Stimulated activated CD8-positive, alpha-beta memory T cell treated with anti-CD3 and anti-CD28 coated beads, Interleukin-12 subunit alpha, Interleukin-12 subunit beta, amount 100 ng/mL, for 1 hour (primary cell): Measurements from ENCODE around the gene SPTBN5.
A peak's percentile ranks its signal among the peaks of the same experiment; 100 is the strongest.

Experiments used
- DNase-seq: peaks from one replicate; pipeline ENCODE4 v3.0.0-alpha.2; 2020; ENCODE audit warnings: low read depth

Gene SPTBN5

DNA sequence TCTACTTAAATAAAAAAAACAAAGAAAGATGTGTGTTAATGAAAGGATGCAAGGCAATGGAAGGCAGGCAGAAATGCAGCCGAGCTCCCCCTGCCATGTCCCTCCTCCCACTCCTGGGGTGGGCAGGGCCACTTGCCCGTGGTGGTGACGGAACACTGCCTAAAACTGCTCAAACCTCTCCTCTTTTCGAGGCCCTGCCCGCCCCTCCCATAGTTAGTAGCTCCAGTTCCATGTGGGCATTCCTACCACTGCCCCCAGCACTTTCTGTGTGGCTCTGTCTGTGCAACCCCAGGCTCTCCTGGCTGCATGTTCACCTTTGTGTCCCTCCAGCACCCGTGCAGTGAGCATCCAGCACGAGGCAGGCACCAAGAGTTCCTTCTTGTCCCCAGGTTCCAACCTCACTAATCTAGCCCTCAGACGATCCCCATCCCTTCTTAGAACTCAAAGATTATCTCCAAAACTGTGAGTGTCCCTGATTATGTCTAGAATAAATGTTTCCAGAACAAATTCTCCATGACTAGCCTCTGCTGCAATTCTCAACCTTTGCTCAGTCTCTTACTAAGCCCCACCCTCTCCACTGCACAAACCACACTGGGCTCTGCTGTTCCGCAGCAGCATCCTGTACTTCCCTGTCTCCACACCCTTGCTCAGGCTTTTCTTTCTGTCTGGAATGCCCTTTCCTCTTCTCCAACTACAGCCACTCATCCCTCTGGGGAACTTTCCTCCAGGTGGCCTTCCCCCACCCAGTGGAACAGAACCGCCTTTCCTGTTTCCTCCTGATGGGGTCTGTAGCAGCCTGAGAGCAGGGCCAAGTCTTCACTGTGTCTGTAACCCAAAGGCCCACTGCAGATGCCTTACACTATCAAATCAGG, 32.6 kb upstream of the SPTBN5 start:
- DNase-seq = no peak

GRCh38 chr15:41925086-41925608, 31.3 kb upstream of the SPTBN5 start:
- no peak for DNase-seq

DNA sequence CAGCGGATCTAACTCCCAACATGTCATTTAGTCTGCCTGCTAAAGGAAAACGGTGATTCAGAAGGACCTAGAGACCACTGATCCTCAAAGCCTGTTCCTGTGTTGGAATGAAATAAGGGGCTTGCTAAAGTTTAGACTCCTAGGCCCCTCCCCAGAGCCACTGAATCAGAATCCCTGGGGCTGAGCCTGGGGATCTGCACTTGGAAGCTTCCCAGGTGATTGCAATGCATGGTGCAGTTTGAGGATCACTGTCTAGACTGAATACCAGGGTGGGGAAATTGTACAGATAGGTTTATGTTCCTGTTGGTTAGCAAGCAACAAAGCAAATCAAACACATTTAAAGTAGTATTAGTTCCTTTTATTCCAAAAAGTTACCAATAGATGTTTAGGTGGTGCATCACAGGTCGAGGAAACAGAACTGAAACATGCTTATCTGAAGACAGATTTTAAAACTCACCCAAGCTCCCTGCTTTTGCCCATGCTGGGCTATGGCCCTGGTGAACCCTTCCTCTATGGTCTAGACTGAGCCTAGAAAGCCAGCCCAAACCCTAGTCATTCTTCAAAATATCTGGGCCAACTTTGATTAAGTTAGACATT, 29.6 kb upstream of the SPTBN5 start:
- no peak for DNase-seq

DNA sequence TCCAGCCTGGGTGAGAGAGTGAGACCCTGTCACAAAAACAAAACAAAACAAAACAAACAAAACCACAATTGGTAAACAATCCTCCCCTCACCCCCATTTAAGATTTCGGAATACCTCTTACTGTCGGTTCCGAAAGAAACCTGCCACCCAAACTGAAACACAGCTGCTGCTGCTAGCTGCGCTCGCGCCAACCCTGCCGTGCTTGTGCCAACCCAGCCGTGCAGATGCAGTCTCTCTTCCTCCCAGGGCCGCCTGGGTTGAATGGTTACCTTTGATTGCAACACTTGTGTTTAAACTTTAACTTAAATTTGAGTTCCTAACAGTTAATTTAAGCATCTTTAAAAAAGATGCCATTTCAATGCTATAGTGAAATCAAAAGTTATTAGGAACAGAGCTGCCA, 28.5 kb upstream of the SPTBN5 start:
- no peak for DNase-seq

GRCh38 chr15:41921639-41922038, 27.8 kb upstream of the SPTBN5 start:
- no peak for DNase-seq

GRCh38 chr15:41921167-41921566, 27.3 kb upstream of the SPTBN5 start:
- no peak for DNase-seq

DNA sequence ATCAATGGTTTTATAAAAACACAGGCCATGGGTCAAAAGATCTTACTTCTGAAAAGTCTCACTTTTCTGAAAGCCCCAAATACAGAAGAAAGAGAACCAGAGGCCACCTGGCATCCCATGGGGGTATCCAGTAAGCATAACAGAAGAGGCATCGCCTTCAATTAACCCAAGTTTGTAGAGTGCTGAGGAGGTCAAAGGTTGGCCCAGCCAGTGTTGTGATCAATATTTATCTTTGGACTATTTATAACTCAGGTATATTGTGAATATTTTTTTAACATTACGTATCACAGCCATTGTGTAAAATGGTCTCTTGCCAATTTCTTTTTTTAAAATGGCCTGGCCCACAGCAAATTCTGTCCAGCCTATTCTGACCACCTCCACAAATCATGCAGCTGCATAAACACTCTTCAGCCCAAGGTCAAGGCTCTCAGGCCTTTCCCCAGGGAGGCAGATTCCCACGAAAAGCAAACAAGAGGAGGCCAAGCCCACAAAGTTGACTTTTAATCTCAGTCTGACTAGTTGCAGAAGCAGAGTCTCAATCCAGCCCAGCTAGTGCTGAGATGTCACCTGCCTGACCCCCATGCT, 26.2 kb upstream of the SPTBN5 start:
- no peak for DNase-seq

GRCh38 chr15:41919201-41919820, 25.5 kb upstream of the SPTBN5 start:
- DNase-seq = no peak

- DNase-seq = no peak
Observed at GRCh38 chr15:41918506-41919126, 24.8 kb upstream of the SPTBN5 start.

DNA sequence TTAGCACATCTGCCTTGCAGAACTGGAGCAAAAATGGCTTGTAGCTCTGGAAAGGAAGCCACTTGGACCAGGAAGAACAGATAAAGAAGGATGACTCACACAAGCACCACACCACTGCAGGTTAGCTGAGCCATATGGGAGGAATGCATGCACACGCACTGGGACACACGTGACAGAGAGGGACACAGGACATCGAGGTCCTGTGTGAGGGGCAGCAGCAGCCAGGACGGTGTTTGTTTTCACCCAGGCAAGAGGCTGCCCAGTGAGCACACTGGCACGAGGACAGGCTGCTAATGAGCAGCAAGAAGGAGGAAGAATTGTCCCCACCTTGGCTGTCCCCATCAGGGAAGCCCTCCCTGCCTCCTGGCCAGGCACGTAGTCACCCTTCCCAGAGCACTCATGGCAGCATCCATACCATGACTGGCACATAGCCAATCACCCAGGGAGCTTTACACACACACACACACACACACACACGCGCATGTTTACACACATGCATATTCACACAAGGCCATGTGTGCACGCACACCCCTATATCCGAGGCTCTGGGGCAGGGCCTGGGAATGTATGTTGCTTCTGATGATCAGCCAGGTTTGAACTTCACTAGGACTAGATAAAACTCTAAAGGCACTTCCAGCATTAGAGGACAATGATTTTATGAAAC, 24.0 kb upstream of the SPTBN5 start:
- no peak for DNase-seq

- no peak for DNase-seq
Observed at GRCh38 chr15:41915255-41915994, 21.6 kb upstream of the SPTBN5 start.

GRCh38 chr15:41914411-41914810, 20.6 kb upstream of the SPTBN5 start:
- no peak for DNase-seq

- no peak for DNase-seq
Observed at GRCh38 chr15:41913256-41913655, 19.4 kb upstream of the SPTBN5 start.

GRCh38 chr15:41911691-41912345, 18.0 kb upstream of the SPTBN5 start:
- DNase-seq = no peak

DNA sequence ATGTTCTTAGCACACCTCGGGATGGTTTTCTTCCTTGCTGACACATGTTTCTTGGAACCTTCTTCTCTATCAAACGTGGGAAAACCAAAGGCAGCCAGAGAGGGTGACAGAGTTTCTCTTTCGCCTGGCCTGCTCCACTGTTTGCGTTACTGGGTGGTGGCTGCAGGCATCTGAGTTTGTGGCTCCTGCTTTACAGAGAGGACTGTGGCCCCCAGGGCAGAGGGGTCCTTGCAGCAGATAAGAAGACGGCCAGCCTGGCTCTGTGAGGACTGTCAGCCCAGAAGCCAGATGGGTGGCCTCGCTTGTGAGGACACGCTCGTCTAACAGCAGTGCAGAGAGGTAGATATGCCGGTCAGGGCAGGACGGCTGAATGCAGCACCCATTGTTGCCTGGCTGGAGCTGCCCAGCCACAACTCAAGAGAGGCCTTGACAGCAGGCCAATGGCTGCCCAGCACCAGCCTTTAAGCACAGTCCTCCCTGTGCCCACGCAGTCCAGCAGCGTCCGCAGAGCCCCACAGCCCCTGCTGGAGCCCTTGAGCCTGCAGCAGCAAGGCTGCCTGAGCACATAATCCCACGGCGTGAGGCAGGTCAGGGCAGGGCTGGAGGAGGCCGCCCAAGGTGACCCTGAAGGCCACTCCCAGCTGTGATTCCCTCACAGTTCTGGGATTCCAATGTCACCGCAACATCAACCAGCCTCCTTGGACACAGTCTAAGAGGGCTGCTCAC, 15.0 kb upstream of the SPTBN5 start:
- no peak for DNase-seq

DNA sequence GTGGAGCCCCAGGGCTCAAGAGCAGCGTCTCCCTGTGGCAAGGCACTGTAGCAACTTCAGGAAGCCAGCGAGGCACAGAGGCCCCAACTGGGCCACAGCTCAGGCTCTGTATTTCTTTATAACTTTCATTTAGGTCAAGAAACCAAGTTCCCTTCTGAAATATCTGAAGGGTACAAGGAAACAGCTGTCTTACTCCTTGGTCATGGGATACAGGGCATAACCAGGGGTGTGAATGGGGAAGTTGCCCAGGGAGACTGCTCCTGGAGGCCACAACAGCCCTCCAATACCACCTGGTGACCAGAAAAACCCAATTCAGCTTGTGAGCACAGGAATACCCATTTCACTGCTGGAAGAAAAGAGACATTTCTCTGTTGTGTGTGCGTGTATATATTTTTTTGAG, 13.3 kb upstream of the SPTBN5 start:
- no peak for DNase-seq

DNA sequence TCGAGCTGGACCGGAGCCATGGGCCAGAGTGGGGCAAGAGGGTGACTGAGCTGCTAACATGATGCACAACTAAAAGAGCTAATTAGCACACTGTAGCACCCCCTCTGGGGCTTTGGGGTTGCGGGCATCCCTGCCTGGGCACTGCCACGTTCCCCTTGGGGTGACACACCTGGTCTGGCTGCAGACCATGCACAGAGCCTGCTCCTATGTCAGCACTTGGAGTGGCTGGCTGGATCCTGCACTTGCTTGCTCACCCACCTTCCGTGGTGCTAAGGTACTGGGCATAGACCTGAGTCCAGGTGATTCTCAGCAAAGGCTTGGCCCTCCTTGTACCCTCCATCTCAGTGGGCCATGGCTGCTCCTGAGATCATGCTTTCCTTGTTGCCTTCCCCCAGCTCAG, 12.8 kb upstream of the SPTBN5 start:
- DNase-seq = no peak

DNA sequence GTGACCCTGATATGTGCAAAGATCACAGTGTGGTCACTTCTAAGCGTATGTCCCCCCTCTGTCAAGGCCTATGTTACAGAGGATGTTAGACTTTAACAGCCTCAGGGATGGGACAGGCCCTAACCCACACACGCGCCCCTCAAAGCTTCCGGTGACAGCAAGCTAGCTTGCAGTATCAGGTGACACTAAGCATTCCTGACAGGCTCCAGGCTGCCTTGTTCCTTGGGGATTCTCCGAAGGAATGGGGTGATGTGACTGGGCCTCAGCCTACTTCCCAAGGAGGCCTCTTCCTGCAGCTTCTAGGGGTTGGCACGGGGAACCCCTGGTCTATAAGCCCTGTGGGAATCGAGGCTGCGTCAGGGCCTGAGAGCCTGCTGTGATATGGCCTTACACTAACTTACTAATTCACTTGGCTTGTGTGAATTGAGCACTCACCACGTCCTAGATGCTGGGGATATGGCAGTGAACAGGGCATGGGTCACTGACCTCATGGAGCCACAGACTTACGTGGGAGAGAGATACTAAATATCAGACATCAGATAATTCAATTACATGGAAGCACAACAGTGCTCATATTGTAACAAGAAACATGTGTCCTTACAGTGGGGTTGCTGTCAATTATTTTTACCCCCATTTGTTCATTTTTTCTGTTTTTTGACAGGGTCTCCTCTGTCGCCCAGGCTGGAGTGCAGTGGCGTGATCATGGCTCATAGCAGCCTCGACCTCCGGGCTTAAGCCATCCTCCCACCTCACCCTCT, 11.4 kb upstream of the SPTBN5 start:
- DNase-seq = no peak

- peak; percentile 66 for DNase-seq
Observed at GRCh38 chr15:41904541-41905005, 10.7 kb upstream of the SPTBN5 start.
